Endothelial cell of umbilical vein (primary cell): Measurements from ENCODE around the gene GDE1. TPM values are rescaled to one million over a fixed set of nuclear protein-coding genes. Genes with fewer than 3 reads are reported as not detected.

Experiments used
- BruUV-seq: library from RNA; stranded (reverse); fragments of 400-500 nt; replicated peaks from 2 replicates; lab custom pipeline; 2021; lab: Mats Ljungman, UMichigan
- CTCF ChIA-PET: fragments of 300-600, 350-600 bp; sonication (Branson Sonifier 250); formaldehyde crosslinking; loops from one replicate; lab custom pipeline; 2021; ENCODE audit warnings: antibody characterized with exemption, inconsistent platforms; lab: Charles Lee
- POLR2A ChIA-PET: fragments of 300-600, 350-600 bp; sonication (Branson Sonifier 250); formaldehyde crosslinking; loops from one replicate; lab custom pipeline; 2021; ENCODE audit warnings: antibody characterized with exemption, inconsistent platforms; lab: Charles Lee
- DNase-seq: peaks from one replicate; pipeline ENCODE4 v3.0.0-alpha.2; 2011; ENCODE audit warnings: low read depth, low spot score
- FAIRE-seq: peaks from 2 replicates; lab custom pipeline; 2011; peaks lifted over from hg19 to GRCh38; lab: Jason Lieb, UNC
- H2AFZ ChIP-seq: 2 replicates; pipeline ENCODE4 v1.6.0; 2012; ENCODE audit warnings: low read depth, low read length, control low read depth, inconsistent platforms
- H3K27ac ChIP-seq: 2 replicates; pipeline ENCODE4 v1.5.1; 2011; ENCODE audit warnings: low read depth, mild to moderate bottlenecking, control low read depth, low read length, moderate library complexity; ENCODE audit not compliant: insufficient read depth
- H3K27me3 ChIP-seq, 2 experiments: 2 replicates each; pipeline versions ENCODE4 v1.6.0 to v1.6.1; 2011; ENCODE audit warnings: low read length in 2 of 2, mixed read lengths in 1 of 2; ENCODE audit not compliant: control insufficient read depth in 2 of 2, insufficient read depth in 2 of 2
- H3K36me3 ChIP-seq, 2 experiments: 2 replicates in 1 of 2; 3 replicates in 1 of 2; pipeline ENCODE4 v1.5.1; 2011; ENCODE audit warnings: low read length in 2 of 2, mild to moderate bottlenecking in 1 of 2, moderate library complexity in 1 of 2; ENCODE audit not compliant: control insufficient read depth in 2 of 2, insufficient read depth in 2 of 2; ENCODE audit errors: extremely low read depth in 1 of 2
- H3K4me1 ChIP-seq: 3 replicates; pipeline ENCODE4 v1.5.1; 2011; ENCODE audit warnings: mild to moderate bottlenecking, low read length; ENCODE audit not compliant: control insufficient read depth, insufficient read depth; ENCODE audit errors: extremely low read depth
- H3K4me2 ChIP-seq: 2 replicates; pipeline ENCODE4 v1.6.1; 2011; ENCODE audit warnings: low read length, control low read depth, mixed read lengths; ENCODE audit not compliant: insufficient read depth
- H3K4me3 ChIP-seq, 3 experiments: fragments of 200-600 bp in 1 of 3; sonication (generic), shearing (Covaris generic) in 1 of 3; replicated peaks in 1 of 3; 2 replicates each; pipeline ENCODE4 v1.5.1; 2011 to 2016; ENCODE audit warnings: control low read depth in 3 of 3, low read length in 3 of 3, mild to moderate bottlenecking in 2 of 3, inconsistent platforms in 1 of 3, low read depth in 1 of 3, moderate library complexity in 1 of 3; ENCODE audit not compliant: insufficient read depth in 1 of 3
- H3K79me2 ChIP-seq: 2 replicates; pipeline ENCODE4 v1.6.0; 2012; ENCODE audit warnings: low read length, inconsistent platforms; ENCODE audit not compliant: control insufficient read depth, insufficient read depth
- H3K9ac ChIP-seq: replicated peaks from 2 replicates; pipeline ENCODE3; 2011; ENCODE audit warnings: low read length, control low read depth; ENCODE audit not compliant: insufficient read depth; ENCODE audit errors: extremely low read depth
- H3K9me1 ChIP-seq: replicated peaks from 3 replicates; pipeline ENCODE4 v1.6.0; 2011; ENCODE audit warnings: mild to moderate bottlenecking, low read length; ENCODE audit not compliant: control insufficient read depth, insufficient read depth; ENCODE audit errors: extremely low read depth
- H3K9me3 ChIP-seq: replicated peaks from 2 replicates; pipeline ENCODE4 v1.5.1; 2012; ENCODE audit warnings: low read length, inconsistent platforms; ENCODE audit not compliant: control insufficient read depth, insufficient read depth
- H4K20me1 ChIP-seq: replicated peaks from 2 replicates; pipeline ENCODE3; 2011; ENCODE audit warnings: mild to moderate bottlenecking, low read length; ENCODE audit not compliant: control insufficient read depth, insufficient read depth; ENCODE audit errors: extremely low read depth
- CTCF ChIP-seq, 2 donors: IDR thresholded peaks; 1 replicate in 1 of 2; 2 replicates in 1 of 2; pipeline ENCODE4 v1.5.1; 2011; ENCODE audit warnings: low read length in 2 of 2, mild to moderate bottlenecking in 2 of 2, moderate library complexity in 2 of 2, control low read depth in 1 of 2, inconsistent platforms in 1 of 2, low read depth in 1 of 2; ENCODE audit not compliant: insufficient read depth in 1 of 2; ENCODE audit errors: extremely low read depth in 1 of 2
- EZH2 ChIP-seq: IDR thresholded peaks from 2 replicates; pipeline ENCODE4 v1.6.1; 2012; ENCODE audit warnings: borderline replicate concordance, low read depth, mild to moderate bottlenecking, moderate library complexity, low read length, inconsistent platforms; ENCODE audit not compliant: severe bottlenecking
- FOS ChIP-seq: IDR thresholded peaks from 2 replicates; pipeline ENCODE4 v1.6.1; 2011; ENCODE audit warnings: mild to moderate bottlenecking, low read length, moderate library complexity, borderline replicate concordance; ENCODE audit not compliant: insufficient read depth
- GATA2 ChIP-seq: IDR thresholded peaks from 2 replicates; pipeline ENCODE4 v1.7.0; 2011; ENCODE audit warnings: low read depth, mild to moderate bottlenecking, moderate library complexity, mixed read lengths, low read length; ENCODE audit not compliant: insufficient read length, insufficient read depth
- JUN ChIP-seq: IDR thresholded peaks from 2 replicates; pipeline ENCODE4 v1.6.1; 2011; ENCODE audit warnings: borderline replicate concordance, low read depth; ENCODE audit not compliant: insufficient read length, insufficient read depth
- MYC ChIP-seq: IDR thresholded peaks from one replicate; pipeline ENCODE4 v1.6.1; 2011; ENCODE audit warnings: mild to moderate bottlenecking, low read depth, low read length
- POLR2A ChIP-seq: IDR thresholded peaks from 2 replicates; pipeline ENCODE4 v1.6.1; 2012; ENCODE audit warnings: low read depth, mild to moderate bottlenecking, control low read depth, low read length
- POLR2AphosphoS5 ChIP-seq: IDR thresholded peaks from 2 replicates; pipeline ENCODE4 v1.6.1; 2012; ENCODE audit warnings: low read depth, mild to moderate bottlenecking, control low read depth, low read length, moderate library complexity; ENCODE audit not compliant: insufficient read depth
- dilution Hi-C: fragments of 300-500 bp; cut with MboI; formaldehyde crosslinking; loops from one replicate; pipeline ENCODE4 v1.15.0; 2019; ENCODE audit warnings: low sequenced_read_pairs; ENCODE audit not compliant: extremely low pct_ligation_motif_present
- intact Hi-C: fragments of 100-400 bp; cut with micrococcal nuclease; formaldehyde crosslinking; loops from one replicate; pipeline ENCODE4 v1.10.0; 2022
- polyA plus RNA-seq, 4 experiments: library from polyadenylated mRNA; depleted of rRNA in 3 of 4; stranded (reverse) in 3 of 4; unstranded in 1 of 4; fragments of >200 nt; gene quantifications; 2 replicates each; pipeline versions ENCODE4 v1.2.1 to v1.2.3, GENCODE V29; 2011 to 2012; ENCODE audit warnings: missing spikeins in 1 of 4
- total RNA-seq: library from RNA; stranded (reverse); gene quantifications from 2 replicates; pipeline ENCODE4 v1.2.3, GENCODE V29; 2021
- TF ChIP-seq, protein P1 (sequence below): IDR thresholded peaks from 2 replicates; pipeline ENCODE4 v1.6.1; 2011; ENCODE audit not compliant: insufficient read depth, insufficient read length

The GDE1 gene
- total and polyA plus RNA-seq, 2 donors (not counting 3 experiments of a cell fraction or from before 2014, with no cell fraction given): 34.9 to 50.5 TPM

DNA sequence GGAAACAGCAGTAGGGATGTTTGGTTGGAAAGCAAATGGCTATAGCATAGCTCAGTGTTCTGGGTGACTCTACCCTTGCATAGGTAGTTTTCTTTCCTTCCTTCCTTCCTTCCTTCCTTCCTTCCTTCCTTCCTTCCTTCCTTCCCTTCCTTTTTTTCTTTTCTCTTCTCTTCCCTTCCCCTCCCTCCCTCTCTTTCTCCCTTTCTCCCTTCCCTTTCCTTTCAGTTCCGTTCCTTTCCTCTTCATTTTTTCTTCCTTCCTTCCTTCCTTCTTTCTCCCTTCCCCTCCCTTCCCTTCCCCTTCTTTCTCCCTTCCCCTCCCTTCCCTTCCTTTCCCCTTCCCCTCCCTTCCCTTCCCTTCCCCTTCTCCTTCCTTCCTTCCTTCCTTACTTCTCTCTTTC, 31.3 kb downstream of the GDE1 start:
- no peaks in the 10 kb centered on the region for H3K9me1 ChIP-seq
- H3K4me2 ChIP-seq: no peak overlapping the region
- no peak overlapping the region for H3K9ac ChIP-seq
- POLR2A ChIA-PET: no interaction called here
- no TSS peak for BruUV-seq
- CTCF ChIA-PET: interaction anchor here (1.5 to 3.7 kb wide), 2 partner anchors 12 to 101 kb away, joined by 3 to 24 read pairs; no protein-coding TSS in a partner anchor
- H3K36me3 ChIP-seq: no peaks in the 10 kb centered on the region
- FAIRE-seq: no peak
- intact Hi-C loops: no loop called here
- no peaks in the 10 kb centered on the region for H3K27me3 ChIP-seq
- DNase-seq: no peak
- no peak overlapping the region for H2AFZ ChIP-seq
- no peaks in the 10 kb centered on the region for H3K79me2 ChIP-seq
- H3K9me3 ChIP-seq: no peaks in the 10 kb centered on the region
- dilution Hi-C loops: no loop called here
- no peaks in the 10 kb centered on the region for H4K20me1 ChIP-seq
- no peaks in the 10 kb centered on the region for H3K4me1 ChIP-seq
- H3K4me3 ChIP-seq: no peak overlapping the region
- H3K27ac ChIP-seq: no peak overlapping the region
- TF ChIP-seq MYC (no peak), JUN (no peak), CTCF (IDR thresholded peaks at IDR 0.05; ENCODE audit: extremely low read depth in 1 of 2, insufficient read depth in 1 of 2, low read depth in 1 of 2, low read length in 2 of 2) (no peak)

GRCh38 chr16:19488213-19488640, 33.7 kb downstream of the GDE1 start:
- Histone ChIP-seq H3K4me1 (no peaks in the 10 kb centered on the region), H3K36me3 (no peaks in the 10 kb centered on the region), H3K27me3 (no peaks in the 10 kb centered on the region), H3K79me2 (no peaks in the 10 kb centered on the region), H4K20me1 (no peaks in the 10 kb centered on the region), H3K4me3 (no peak overlapping the region), H3K9me3 (no peaks in the 10 kb centered on the region), H2AFZ (no peak overlapping the region), H3K9me1 (no peaks in the 10 kb centered on the region), H3K4me2 (no peak overlapping the region), H3K27ac (no peak overlapping the region), H3K9ac (no peak overlapping the region)
- no TSS peak for BruUV-seq
- CTCF ChIA-PET: interaction anchor here (3.7 kb wide), 1 partner anchor 15 kb away, joined by 24 read pairs; no protein-coding TSS in a partner anchor
- intact Hi-C loops: no loop called here
- TF ChIP-seq, protein P1, sequence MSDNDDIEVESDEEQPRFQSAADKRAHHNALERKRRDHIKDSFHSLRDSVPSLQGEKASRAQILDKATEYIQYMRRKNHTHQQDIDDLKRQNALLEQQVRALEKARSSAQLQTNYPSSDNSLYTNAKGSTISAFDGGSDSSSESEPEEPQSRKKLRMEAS: no peak
- TF ChIP-seq GATA2 (no peak), MYC (no peak), POLR2A (no peak), EZH2 (no peak), JUN (no peak), POLR2AphosphoS5 (no peak), FOS (no peak), CTCF (IDR thresholded peaks at IDR 0.05; ENCODE audit: extremely low read depth in 1 of 2, insufficient read depth in 1 of 2, low read depth in 1 of 2, low read length in 2 of 2) (no peak)
- FAIRE-seq: no peak
- POLR2A ChIA-PET: no interaction called here
- dilution Hi-C loops: no loop called here
- DNase-seq: no peak
